ENCODE results near the gene NANOS1.

NANOS1 gene

DNA sequence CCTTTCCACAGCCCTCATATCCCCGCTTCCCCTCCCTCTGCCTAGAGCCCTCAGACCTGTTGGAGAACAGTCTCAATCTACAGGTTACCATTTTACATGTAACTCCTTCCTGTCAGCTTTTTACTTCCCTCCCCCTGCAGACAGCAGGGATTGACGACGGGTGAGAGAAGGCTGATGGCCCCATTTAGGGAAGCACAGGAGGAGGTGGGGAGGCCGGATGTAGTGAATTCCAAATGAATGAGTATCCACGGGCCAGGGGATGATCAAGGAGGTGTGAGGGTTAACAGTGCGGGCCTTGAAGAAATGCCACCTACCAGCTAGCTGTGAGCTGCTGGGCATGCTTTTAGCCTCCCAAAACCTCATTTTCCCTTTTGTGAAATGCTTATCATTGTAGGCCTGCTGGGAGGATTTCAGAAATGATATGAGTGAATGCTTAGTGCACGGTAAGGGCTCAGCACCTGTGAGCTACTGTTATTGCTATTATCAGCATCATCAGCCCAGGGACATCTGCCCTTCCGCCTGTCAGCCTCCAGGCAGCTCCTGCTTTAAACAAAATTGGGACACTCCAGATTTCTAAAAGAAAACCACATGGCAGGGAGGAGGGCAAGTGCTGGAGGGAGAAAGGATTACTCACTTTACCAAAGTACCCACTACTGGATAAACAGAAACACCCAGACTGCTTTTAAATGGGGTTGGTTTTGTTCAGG is 6.5 kb upstream of the NANOS1 start:
- DNase-seq = no peak
- Mint-ChIP-seq H3K9me3 (peaks cover 9% of the 10 kb centered on the region), H3K4me3 (no peak overlapping the region), H3K27ac (no peak overlapping the region), H3K4me1 (peaks cover 21% of the 10 kb centered on the region), H3K36me3 (ENCODE audit: low read depth) (no peaks in the 10 kb centered on the region), H3K27me3 (ENCODE audit: low read depth, poor library complexity) (peaks cover 24% of the 10 kb centered on the region)
- TF ChIP-seq, protein P1, sequence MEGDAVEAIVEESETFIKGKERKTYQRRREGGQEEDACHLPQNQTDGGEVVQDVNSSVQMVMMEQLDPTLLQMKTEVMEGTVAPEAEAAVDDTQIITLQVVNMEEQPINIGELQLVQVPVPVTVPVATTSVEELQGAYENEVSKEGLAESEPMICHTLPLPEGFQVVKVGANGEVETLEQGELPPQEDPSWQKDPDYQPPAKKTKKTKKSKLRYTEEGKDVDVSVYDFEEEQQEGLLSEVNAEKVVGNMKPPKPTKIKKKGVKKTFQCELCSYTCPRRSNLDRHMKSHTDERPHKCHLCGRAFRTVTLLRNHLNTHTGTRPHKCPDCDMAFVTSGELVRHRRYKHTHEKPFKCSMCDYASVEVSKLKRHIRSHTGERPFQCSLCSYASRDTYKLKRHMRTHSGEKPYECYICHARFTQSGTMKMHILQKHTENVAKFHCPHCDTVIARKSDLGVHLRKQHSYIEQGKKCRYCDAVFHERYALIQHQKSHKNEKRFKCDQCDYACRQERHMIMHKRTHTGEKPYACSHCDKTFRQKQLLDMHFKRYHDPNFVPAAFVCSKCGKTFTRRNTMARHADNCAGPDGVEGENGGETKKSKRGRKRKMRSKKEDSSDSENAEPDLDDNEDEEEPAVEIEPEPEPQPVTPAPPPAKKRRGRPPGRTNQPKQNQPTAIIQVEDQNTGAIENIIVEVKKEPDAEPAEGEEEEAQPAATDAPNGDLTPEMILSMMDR (IDR thresholded peaks at IDR 0.05) = no peak

DNA sequence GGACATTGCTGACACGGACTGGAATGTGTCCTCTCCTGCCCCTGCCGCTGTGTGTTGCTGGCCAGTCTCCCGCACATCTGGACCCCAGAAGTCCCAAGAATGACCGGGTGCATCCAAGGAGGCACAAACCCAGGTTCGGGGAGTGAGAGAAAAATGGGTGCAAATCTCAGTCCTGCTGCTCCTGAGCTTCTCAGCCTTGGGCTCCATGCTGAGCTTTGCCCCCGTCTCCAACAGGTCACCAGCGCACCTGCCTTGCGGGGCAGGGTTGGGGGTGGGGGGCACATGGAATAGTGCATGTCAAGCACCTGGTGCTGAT is 6.0 kb upstream of the NANOS1 start:
- Mint-ChIP-seq H3K36me3 (ENCODE audit: low read depth) (no peaks in the 10 kb centered on the region), H3K27ac (no peak overlapping the region), H3K4me1 (peaks cover 21% of the 10 kb centered on the region), H3K9me3 (peaks cover 9% of the 10 kb centered on the region), H3K27me3 (ENCODE audit: low read depth, poor library complexity) (peaks cover 27% of the 10 kb centered on the region), H3K4me3 (no peak overlapping the region)
- TF ChIP-seq, protein P1 (IDR thresholded peaks at IDR 0.05) = no peak
- no peak for DNase-seq

DNA sequence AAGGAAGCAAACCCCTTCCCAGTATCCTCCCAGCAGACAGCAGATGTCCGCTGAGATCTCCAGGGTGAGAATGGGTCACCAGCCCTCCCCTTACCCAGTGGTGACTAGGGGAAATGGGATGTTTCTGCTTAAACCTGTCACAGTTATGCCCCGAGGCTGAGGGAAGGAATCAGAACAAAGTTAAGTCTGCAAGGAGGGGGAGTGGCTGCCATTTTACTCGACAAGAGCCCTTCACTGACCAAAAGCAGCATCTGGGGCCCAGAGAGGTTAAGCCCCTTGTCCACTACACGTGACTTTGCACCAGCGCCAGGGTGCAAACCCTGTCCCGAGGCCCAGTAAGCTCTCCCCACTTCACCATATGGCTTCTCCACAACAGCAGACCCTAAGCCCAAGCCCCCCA is 4.6 kb upstream of the NANOS1 start:
- TF ChIP-seq, protein P1 (IDR thresholded peaks at IDR 0.05) = no peak
- H3K27ac Mint-ChIP-seq = no peak overlapping the region
- peaks cover 21% of the 10 kb centered on the region for H3K4me1 Mint-ChIP-seq

DNA sequence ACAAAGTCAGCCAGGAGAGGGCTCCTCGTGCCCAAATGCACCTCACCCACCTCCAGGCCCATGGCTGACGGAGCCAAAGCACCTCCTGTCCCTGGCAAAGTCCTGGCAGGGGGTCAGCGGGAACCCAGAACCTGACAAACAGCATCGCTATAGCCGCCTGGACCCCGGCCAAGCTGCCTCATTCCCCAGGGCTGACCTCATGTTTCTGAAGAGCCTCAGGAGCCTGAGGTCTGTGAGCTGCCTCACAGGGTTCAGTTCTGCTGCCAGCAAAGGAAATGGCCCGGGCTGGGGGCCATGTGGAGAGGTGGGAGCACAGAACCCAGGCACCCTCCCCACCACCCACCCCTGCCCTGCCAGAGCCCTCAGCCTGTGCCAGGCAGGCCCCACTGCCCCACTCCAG is 4.2 kb upstream of the NANOS1 start:
- H3K4me1 Mint-ChIP-seq = peaks cover 16% of the 10 kb centered on the region
- no peaks in the 10 kb centered on the region for H3K36me3 Mint-ChIP-seq (ENCODE audit: low read depth)

More for the DNA sequence above, 4.6 kb upstream of the NANOS1 start:
- Mint-ChIP-seq H3K4me3 (no peak overlapping the region), H3K27me3 (ENCODE audit: low read depth, poor library complexity) (peaks cover 25% of the 10 kb centered on the region), H3K9me3 (peaks cover 3% of the 10 kb centered on the region), H3K36me3 (ENCODE audit: low read depth) (no peaks in the 10 kb centered on the region)
- no peak for DNase-seq

DNA sequence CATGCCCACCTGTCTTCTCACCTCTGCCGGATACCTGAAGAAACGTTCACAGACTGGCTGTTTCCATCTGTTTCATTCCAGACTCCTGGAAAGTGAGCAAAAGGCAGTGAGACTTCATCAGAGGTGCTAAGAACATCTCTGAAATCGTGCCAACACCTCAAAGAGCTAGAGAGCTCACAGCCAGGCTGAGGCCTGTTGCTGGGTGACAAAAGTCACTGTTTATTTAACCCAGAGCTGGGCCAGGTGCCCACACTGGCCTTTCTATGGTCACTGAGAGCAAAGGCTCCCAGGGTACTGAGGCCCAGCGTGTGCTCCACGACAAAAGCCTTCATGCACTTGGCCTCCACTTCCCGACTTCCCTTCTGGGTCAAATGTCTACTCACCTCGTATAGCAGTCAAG is 3.7 kb upstream of the NANOS1 start:
- TF ChIP-seq, protein P1 (IDR thresholded peaks at IDR 0.05) = no peak
- no peak for DNase-seq
- Mint-ChIP-seq H3K9me3 (no peaks in the 10 kb centered on the region), H3K27ac (no peak overlapping the region), H3K27me3 (ENCODE audit: low read depth, poor library complexity) (peaks cover 25% of the 10 kb centered on the region), H3K4me1 (peaks cover 12% of the 10 kb centered on the region), H3K36me3 (ENCODE audit: low read depth) (no peaks in the 10 kb centered on the region), H3K4me3 (no peak overlapping the region)

More for the DNA sequence above, 4.2 kb upstream of the NANOS1 start:
- Mint-ChIP-seq H3K9me3 (peaks cover 3% of the 10 kb centered on the region), H3K4me3 (no peak overlapping the region), H3K27me3 (ENCODE audit: low read depth, poor library complexity) (peaks cover 25% of the 10 kb centered on the region), H3K27ac (no peak overlapping the region)
- no peak for DNase-seq
- TF ChIP-seq, protein P1 (IDR thresholded peaks at IDR 0.05) = no peak
